Upper lobe of left lung (tissue), 6 donors: ENCODE measurements around the gene IRF6. TPM values are rescaled to one million over a fixed set of nuclear protein-coding genes. Genes with fewer than 3 reads are reported as not detected.

Experiments
- ATAC-seq, 2 donors: fragments of 200-7000 bp; cut with Tn5 transposase; one replicate each; pipeline ENCODE4 v1.9.1; 2022; ENCODE audit warnings: mild to moderate bottlenecking in 2 of 2, moderate library complexity in 2 of 2; ENCODE audit not compliant: low FRiP score in 2 of 2
- DNase-seq, 2 donors: peaks; one replicate each; pipeline ENCODE4 v3.0.0-alpha.2; 2019 to 2020
- H3K27ac ChIP-seq, 4 donors: fragments of 200-600 bp; sonication (generic); one replicate each; pipeline ENCODE4 v1.5.1; 2016 to 2019
- H3K27me3 ChIP-seq, 4 donors: fragments of 200-600 bp; sonication (generic); one replicate each; pipeline ENCODE4 v1.5.1; 2017 to 2019
- H3K36me3 ChIP-seq, 4 donors: fragments of 200-600 bp; sonication (generic); one replicate each; pipeline ENCODE4 v1.5.1; 2016 to 2019
- H3K4me1 ChIP-seq, 4 donors: fragments of 200-600 bp; sonication (generic); one replicate each; pipeline ENCODE4 v1.5.1; 2018 to 2019
- H3K4me3 ChIP-seq, 4 donors: fragments of 200-600 bp; sonication (generic); one replicate each; pipeline ENCODE4 v1.5.1; 2017 to 2019; ENCODE audit warnings: mild to moderate bottlenecking in 2 of 4, moderate library complexity in 1 of 4
- H3K9me3 ChIP-seq, 4 donors: fragments of 200-600 bp; sonication (generic); one replicate each; pipeline ENCODE4 v1.5.1; 2018 to 2019
- CTCF ChIP-seq, 6 experiments: fragments of 450-650 bp in 4 of 6; fragments of 200-600 bp in 2 of 6; sonication (generic) in 2 of 6; IDR thresholded peaks; one replicate each; pipeline ENCODE4 v1.5.1; 2016 to 2019; ENCODE audit warnings: antibody characterized with exemption in 6 of 6
- EP300 ChIP-seq, 4 donors: sonication (generic); formaldehyde crosslinking; IDR thresholded peaks; one replicate each; pipeline ENCODE4 v1.5.1; 2017; ENCODE audit warnings: antibody characterized with exemption in 4 of 4, control low read depth in 2 of 4
- POLR2A ChIP-seq, 4 donors: fragments of 450-650 bp; IDR thresholded peaks; one replicate each; pipeline ENCODE4 v1.5.1; 2016 to 2017; ENCODE audit warnings: antibody characterized with exemption in 4 of 4, mild to moderate bottlenecking in 2 of 4
- POLR2AphosphoS5 ChIP-seq, 2 donors: sonication (generic); formaldehyde crosslinking; IDR thresholded peaks; one replicate each; pipeline ENCODE4 v1.5.1; 2017; ENCODE audit warnings: antibody characterized with exemption in 2 of 2
- WGBS, 2 donors: methylation state at CpG; one replicate each; pipeline ENCODE4 v1.1.5; 2017 to 2018; 5-methylcytosine and 5-hydroxymethylcytosine counted together
- total RNA-seq, 6 donors: library from RNA; depleted of rRNA in 4 of 6; stranded (reverse); fragments of >200 nt in 4 of 6; gene quantifications; one replicate each; pipeline versions ENCODE4 v1.1.0 to v1.2.1, GENCODE V29; 2016 to 2021
- donor health status: DM: no; HTN: no; CAD: no; lungs with moderate emphysema.
- donor health status: DM: no; HTN: yes; CAD: no; lungs with severe emphysema.

The IRF6 gene
- total RNA-seq, 6 donors from 2014 or later = 11.5 to 36.3 (median 20.0) TPM

- ATAC-seq (no peak), DNase-seq (no peak)
- TF ChIP-seq CTCF (IDR thresholded peaks at IDR 0.05) (no peak), POLR2AphosphoS5 (IDR thresholded peaks at IDR 0.05) (no peak), EP300 (IDR thresholded peaks at IDR 0.05) (no peak), POLR2A (IDR thresholded peaks at IDR 0.05) (no peak)
- H3K4me1 ChIP-seq = peaks cover 0 to 6% (median 0%) of the 10 kb centered on the region in 4 donors
- 85 to 86% methylated on average over 5 of the region's 5 CpGs for WGBS, 2 donors
- no peak overlapping the region for H3K4me3 ChIP-seq
- H3K27ac ChIP-seq = no peak overlapping the region
- H3K27me3 ChIP-seq = no peaks in the 10 kb centered on the region
- H3K9me3 ChIP-seq = no peaks in the 10 kb centered on the region
- H3K36me3 ChIP-seq = no peaks in the 10 kb centered on the region
These were observed 4.8 kb upstream of the IRF6 start for GRCh38 chr1:209810783-209811182.

- no peaks in the 10 kb centered on the region for H3K9me3 ChIP-seq
- no peak overlapping the region for H3K4me3 ChIP-seq
- peaks cover 0 to 6% (median 0%) of the 10 kb centered on the region in 4 donors for H3K4me1 ChIP-seq
- WGBS, 2 donors = 84 to 89% methylated on average over 4 of the region's 4 CpGs
- H3K27me3 ChIP-seq = no peaks in the 10 kb centered on the region
- H3K27ac ChIP-seq = no peak overlapping the region
- TF ChIP-seq POLR2AphosphoS5 (IDR thresholded peaks at IDR 0.05) (no peak), EP300 (IDR thresholded peaks at IDR 0.05) (no peak), POLR2A (IDR thresholded peaks at IDR 0.05) (no peak), CTCF (IDR thresholded peaks at IDR 0.05) (no peak)
- no peaks in the 10 kb centered on the region for H3K36me3 ChIP-seq
- no peak for ATAC-seq
- DNase-seq = no peak
These were observed 3.7 kb upstream of the IRF6 start for GRCh38 chr1:209809611-209810010.

- Histone ChIP-seq H3K4me1 (peaks cover 0 to 6% (median 0%) of the 10 kb centered on the region in 4 donors), H3K36me3 (no peaks in the 10 kb centered on the region), H3K4me3 (no peak overlapping the region), H3K27ac (no peak overlapping the region), H3K27me3 (no peaks in the 10 kb centered on the region), H3K9me3 (no peaks in the 10 kb centered on the region)
- DNase-seq (no peak), ATAC-seq (no peak)
- no peak for TF ChIP-seq POLR2A (IDR thresholded peaks at IDR 0.05)
- TF ChIP-seq EP300 (IDR thresholded peaks at IDR 0.05) = no peak
- TF ChIP-seq POLR2AphosphoS5 (IDR thresholded peaks at IDR 0.05) = no peak
- no peak for TF ChIP-seq CTCF (IDR thresholded peaks at IDR 0.05)
These were observed 2.2 kb upstream of the IRF6 start for GRCh38 chr1:209808059-209808581.

- DNase-seq = no peak
- no peak for ATAC-seq
These were observed 1.6 kb upstream of the IRF6 start for GRCh38 chr1:209807509-209807908.

More at GRCh38 chr1:209807509-209807908, 1.6 kb upstream of the IRF6 start:
- no peaks in the 10 kb centered on the region for H3K36me3 ChIP-seq
- TF ChIP-seq POLR2A (IDR thresholded peaks at IDR 0.05) (no peak), POLR2AphosphoS5 (IDR thresholded peaks at IDR 0.05) (no peak), CTCF (IDR thresholded peaks at IDR 0.05) (no peak), EP300 (IDR thresholded peaks at IDR 0.05) (no peak)
- H3K27me3 ChIP-seq = no peaks in the 10 kb centered on the region
- no peak overlapping the region for H3K27ac ChIP-seq
- no peak overlapping the region for H3K4me3 ChIP-seq
- H3K9me3 ChIP-seq = no peaks in the 10 kb centered on the region
- 80 to 88% methylated on average over 4 of the region's 4 CpGs for WGBS, 2 donors
- H3K4me1 ChIP-seq = peaks cover 0 to 6% (median 0%) of the 10 kb centered on the region in 4 donors
